HAP-1 (cell line): Measurements from ENCODE around the gene CACNA2D2.

Experiments used
- DNase-seq, 2 experiments: peaks; one replicate each; pipeline ENCODE4 v3.0.0-alpha.2; 2016 to 2020; ENCODE audit warnings: low spot score in 2 of 2
- H3K27me3 ChIP-seq: fragments of 250-450 bp; sonication (Bioruptor Pico); 2 replicates; pipeline ENCODE4 v1.5.1; 2020; ENCODE audit warnings: low read depth, mild to moderate bottlenecking, moderate library complexity
- H3K36me3 ChIP-seq: fragments of 250-450 bp; sonication (Bioruptor Pico); replicated peaks from 2 replicates; pipeline ENCODE4 v1.5.1; 2020; ENCODE audit warnings: mild to moderate bottlenecking
- H3K4me1 ChIP-seq: fragments of 250-450 bp; sonication (Bioruptor Pico); 2 replicates; pipeline ENCODE4 v1.5.1; 2020; ENCODE audit warnings: mild to moderate bottlenecking
- H3K4me3 ChIP-seq: fragments of 250-450 bp; sonication (Bioruptor Pico); 2 replicates; pipeline ENCODE4 v1.5.1; 2020; ENCODE audit warnings: mild to moderate bottlenecking, moderate library complexity
- H3K9me3 ChIP-seq: fragments of 250-450 bp; sonication (Bioruptor Pico); 2 replicates; pipeline ENCODE4 v1.5.1; 2020; ENCODE audit warnings: mild to moderate bottlenecking, moderate library complexity
- in situ Hi-C: fragments of 300-500 bp; cut with MboI; formaldehyde crosslinking; loops from 3 replicates; pipeline ENCODE4 v1.14.3; 2020; ENCODE audit warnings: low sequenced_read_pairs, inconsistent platforms, mixed read lengths

The CACNA2D2 gene

GRCh38 chr3:50450209-50450921, 53.1 kb downstream of the CACNA2D2 start:
- in situ Hi-C loops = no loop called here
- H3K36me3 ChIP-seq = no peaks in the 10 kb centered on the region
- no peaks in the 10 kb centered on the region for H3K4me1 ChIP-seq
- no peak overlapping the region for H3K4me3 ChIP-seq
- no peaks in the 10 kb centered on the region for H3K9me3 ChIP-seq
- DNase-seq = no peak
- H3K27me3 ChIP-seq = no peaks in the 10 kb centered on the region

GRCh38 chr3:50448752-50449539, 54.5 kb downstream of the CACNA2D2 start:
- H3K4me3 ChIP-seq = no peak overlapping the region
- H3K27me3 ChIP-seq = no peaks in the 10 kb centered on the region
- no peaks in the 10 kb centered on the region for H3K9me3 ChIP-seq
- in situ Hi-C loops = no loop called here
- DNase-seq = no peak
- no peaks in the 10 kb centered on the region for H3K36me3 ChIP-seq
- H3K4me1 ChIP-seq = no peaks in the 10 kb centered on the region

GRCh38 chr3:50447290-50447840, 56.1 kb downstream of the CACNA2D2 start:
- no peak overlapping the region for H3K4me3 ChIP-seq
- in situ Hi-C loops = no loop called here
- H3K36me3 ChIP-seq = no peaks in the 10 kb centered on the region
- no peaks in the 10 kb centered on the region for H3K9me3 ChIP-seq
- no peaks in the 10 kb centered on the region for H3K4me1 ChIP-seq
- no peak for DNase-seq
- no peaks in the 10 kb centered on the region for H3K27me3 ChIP-seq

DNA sequence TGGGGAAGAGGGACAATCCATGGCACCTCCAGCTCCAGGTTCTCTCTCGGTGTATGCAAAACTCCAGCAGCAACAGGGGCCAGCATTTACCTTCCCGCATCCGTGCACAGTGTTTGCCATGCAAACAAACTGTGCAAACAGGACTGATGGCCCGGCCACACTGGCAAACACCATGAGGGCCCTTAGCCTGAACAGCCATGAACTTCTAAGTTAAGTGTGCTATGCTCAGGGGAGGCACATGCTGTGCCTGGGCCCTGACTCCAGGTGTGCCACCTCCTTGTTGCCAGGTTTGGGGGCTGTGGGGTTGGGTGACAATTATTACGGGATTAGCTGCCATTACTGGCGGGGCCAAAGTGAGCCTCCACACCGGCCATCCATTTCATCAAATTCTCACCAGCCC, 57.5 kb downstream of the CACNA2D2 start:
- no peak for DNase-seq
- H3K36me3 ChIP-seq = no peaks in the 10 kb centered on the region
- H3K4me3 ChIP-seq = no peak overlapping the region
- H3K4me1 ChIP-seq = no peaks in the 10 kb centered on the region
- H3K27me3 ChIP-seq = no peaks in the 10 kb centered on the region
- in situ Hi-C loops = no loop called here
- no peaks in the 10 kb centered on the region for H3K9me3 ChIP-seq

DNA sequence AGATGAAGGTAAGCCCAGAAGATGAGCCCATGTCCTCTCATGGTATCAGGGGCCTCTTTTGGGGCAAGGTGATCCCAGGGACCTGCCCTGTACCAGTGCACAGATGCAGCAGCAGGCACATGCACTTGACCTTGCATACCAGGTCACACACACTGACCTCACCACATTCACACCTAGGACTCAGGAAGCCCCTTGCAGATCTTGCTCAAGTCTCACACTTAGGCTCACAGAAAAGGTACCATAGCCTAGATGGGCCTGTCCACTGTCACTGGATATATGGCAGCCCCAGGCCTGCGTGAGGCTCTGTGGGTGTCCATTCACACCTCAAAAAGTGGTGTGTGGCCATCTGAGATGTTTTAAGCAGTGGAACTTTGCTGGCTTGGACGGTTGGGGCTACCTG, 58.7 kb downstream of the CACNA2D2 start:
- Histone ChIP-seq H3K36me3 (no peaks in the 10 kb centered on the region), H3K4me1 (no peaks in the 10 kb centered on the region), H3K9me3 (no peaks in the 10 kb centered on the region), H3K4me3 (no peak overlapping the region), H3K27me3 (no peaks in the 10 kb centered on the region)
- in situ Hi-C loops = no loop called here
- DNase-seq = no peak

GRCh38 chr3:50444213-50444612, 59.2 kb downstream of the CACNA2D2 start:
- no peaks in the 10 kb centered on the region for H3K9me3 ChIP-seq
- no peaks in the 10 kb centered on the region for H3K36me3 ChIP-seq
- H3K27me3 ChIP-seq = no peaks in the 10 kb centered on the region
- no peaks in the 10 kb centered on the region for H3K4me1 ChIP-seq
- no peak overlapping the region for H3K4me3 ChIP-seq
- in situ Hi-C loops = no loop called here
- no peak for DNase-seq

DNA sequence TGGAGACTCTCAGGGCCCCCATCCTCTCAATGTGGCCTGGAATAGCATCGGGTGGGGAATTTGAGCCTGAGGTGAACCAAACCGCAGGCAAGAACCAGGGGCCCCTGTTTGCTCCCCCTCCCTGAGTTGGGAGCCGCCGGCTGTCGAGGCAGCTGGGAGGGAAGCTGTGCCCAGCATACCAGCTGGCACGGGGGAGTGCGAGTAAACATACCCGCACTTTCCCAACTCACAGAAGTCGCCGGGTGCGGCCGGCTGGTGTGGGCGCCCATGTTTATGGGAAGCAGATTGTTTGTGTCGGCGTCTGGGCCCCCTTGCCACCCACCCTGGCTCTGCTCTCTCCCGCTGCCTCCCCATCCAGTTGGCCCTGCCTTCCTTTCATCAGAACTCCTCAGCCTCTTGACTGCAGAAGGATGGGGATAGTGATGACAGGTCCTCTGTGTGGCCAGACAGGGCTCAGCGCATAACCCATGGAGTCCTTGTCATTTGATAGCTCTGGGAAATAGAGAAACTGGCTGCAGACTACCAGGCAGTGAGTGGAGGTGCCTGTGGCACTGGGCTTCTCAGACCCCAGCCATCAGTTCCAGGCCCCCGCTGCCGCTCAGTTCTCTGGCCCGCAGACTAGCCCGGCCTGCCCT, 60.4 kb downstream of the CACNA2D2 start:
- Histone ChIP-seq H3K4me1 (no peaks in the 10 kb centered on the region), H3K9me3 (no peaks in the 10 kb centered on the region), H3K4me3 (no peak overlapping the region), H3K27me3 (no peaks in the 10 kb centered on the region), H3K36me3 (no peaks in the 10 kb centered on the region)
- in situ Hi-C loops = no loop called here
- no peak for DNase-seq

DNA sequence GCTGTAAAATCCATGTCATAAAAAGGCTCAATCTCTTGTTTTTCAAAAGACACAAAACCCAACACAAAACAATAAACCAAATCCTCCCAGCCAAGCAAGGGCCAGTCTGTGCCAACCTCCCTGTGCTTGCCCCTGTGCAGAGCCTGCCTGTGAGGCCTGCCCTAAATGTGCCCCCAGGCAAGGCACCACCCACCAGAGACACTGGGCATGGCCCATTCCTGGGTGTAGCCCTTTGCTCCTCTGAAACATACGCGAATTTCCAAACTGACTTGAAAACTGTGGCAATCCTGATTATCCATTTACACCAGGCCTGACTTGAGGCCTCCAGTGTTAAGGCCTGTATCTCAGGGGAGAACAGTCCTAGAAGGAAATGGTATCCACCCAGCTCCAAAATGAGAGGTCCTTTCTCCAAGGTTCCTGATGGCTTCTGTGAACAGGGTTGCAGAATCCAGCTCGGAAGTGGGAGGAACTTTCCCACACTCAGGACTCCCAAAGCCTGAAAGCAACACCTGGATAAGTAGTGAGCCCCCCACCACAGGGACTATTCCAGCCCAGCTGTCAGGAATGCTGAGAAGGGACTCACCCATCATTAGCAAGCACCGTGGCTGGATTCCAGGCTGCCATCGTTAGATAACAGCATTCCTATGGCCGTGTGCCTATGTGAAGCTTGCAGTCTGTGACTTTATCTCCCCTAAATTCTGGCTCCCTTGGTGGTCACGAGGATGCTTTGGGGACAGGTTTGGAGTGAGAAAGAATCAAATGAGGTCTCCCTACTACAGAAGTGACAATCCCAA, 61.8 kb downstream of the CACNA2D2 start:
- H3K27me3 ChIP-seq = no peaks in the 10 kb centered on the region
- no peaks in the 10 kb centered on the region for H3K36me3 ChIP-seq
- DNase-seq = no peak

DNA sequence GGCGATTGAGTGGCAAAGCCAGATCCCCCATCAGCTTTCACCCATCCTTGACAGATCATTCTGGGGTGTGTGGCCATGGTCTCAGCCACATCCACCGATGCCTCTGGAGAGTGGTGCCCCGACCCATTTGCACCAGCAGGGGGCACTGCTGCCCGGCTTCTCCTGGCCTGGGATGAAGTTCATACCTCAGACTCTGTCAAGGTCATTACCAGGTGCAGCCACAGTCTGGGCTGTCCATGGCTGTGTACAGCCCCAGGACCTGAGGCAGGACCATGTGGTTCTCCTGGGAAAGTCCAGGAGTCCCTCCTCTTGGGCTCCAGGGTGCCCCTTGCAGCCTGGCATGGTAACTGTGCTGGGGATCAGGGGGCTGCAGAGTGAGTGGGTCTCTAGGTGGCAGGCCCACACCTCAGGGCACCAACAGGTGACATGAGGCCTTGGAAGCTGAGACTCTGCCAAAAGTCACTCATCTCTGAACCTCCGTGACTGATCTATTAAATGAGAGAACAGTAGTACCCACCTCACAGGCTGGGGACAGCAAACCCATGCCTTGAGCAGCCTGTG, 67.2 kb downstream of the CACNA2D2 start:
- Histone ChIP-seq H3K36me3 (no peaks in the 10 kb centered on the region), H3K9me3 (no peaks in the 10 kb centered on the region), H3K4me1 (peaks cover 1% of the 10 kb centered on the region), H3K4me3 (no peak overlapping the region), H3K27me3 (no peaks in the 10 kb centered on the region)
- in situ Hi-C loops = loop anchor here (5.0 kb wide), 1 partner anchor 111 kb away; no protein-coding TSS in a partner anchor
- DNase-seq = peak; percentile 55 to 87

More for the DNA sequence above, 61.8 kb downstream of the CACNA2D2 start:
- H3K4me3 ChIP-seq = no peak overlapping the region
- no peaks in the 10 kb centered on the region for H3K9me3 ChIP-seq
- in situ Hi-C loops = no loop called here
- H3K4me1 ChIP-seq = no peaks in the 10 kb centered on the region

DNA sequence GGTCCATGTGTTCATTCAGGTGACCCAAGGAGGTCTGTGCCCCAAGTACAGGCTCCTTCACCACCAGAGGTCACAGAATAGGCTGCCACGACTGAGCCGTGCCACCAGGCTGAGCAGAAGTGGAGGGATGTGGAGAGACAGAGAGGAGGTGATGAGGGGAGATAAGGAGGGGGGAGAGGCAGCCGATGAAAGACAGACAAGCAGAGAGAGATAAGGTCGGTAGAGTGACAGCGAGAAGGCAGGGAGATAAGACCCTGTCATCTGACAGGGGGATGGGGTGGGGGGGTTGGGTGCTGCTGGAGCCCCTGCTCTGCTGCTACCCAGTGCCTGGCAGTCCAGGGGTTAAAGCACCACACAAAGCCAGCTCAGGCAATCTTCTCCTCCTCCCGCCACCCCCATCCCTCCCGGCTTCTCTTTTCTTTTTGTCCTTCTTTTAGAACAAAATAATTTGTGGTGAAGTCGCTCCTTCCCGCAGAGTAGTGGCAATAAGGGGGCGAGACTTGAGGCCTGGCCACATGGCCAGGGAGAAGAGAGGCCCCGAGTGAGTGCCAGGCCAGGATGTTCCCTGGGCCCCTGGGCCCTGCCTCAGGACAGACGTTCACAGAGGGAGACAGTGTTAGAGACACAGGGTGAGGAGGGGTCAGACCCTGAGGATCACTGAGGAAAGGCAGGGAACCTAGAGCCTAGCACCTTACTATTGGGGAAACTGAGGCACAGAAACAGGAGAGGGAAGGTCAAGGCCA, 67.9 kb downstream of the CACNA2D2 start:
- peaks cover 7% of the 10 kb centered on the region for H3K4me1 ChIP-seq
- in situ Hi-C loops = loop anchor here (5.0 kb wide), 1 partner anchor 112 kb away; no protein-coding TSS in a partner anchor
- no peaks in the 10 kb centered on the region for H3K27me3 ChIP-seq
- H3K4me3 ChIP-seq = no peak overlapping the region
- H3K9me3 ChIP-seq = no peaks in the 10 kb centered on the region
- no peak for DNase-seq
- H3K36me3 ChIP-seq = no peaks in the 10 kb centered on the region

GRCh38 chr3:50433954-50434353, 69.5 kb downstream of the CACNA2D2 start:
- H3K36me3 ChIP-seq = no peaks in the 10 kb centered on the region
- no peaks in the 10 kb centered on the region for H3K27me3 ChIP-seq
- no peaks in the 10 kb centered on the region for H3K9me3 ChIP-seq
- no peak overlapping the region for H3K4me3 ChIP-seq
- H3K4me1 ChIP-seq = peaks cover 7% of the 10 kb centered on the region
- in situ Hi-C loops = no loop called here
- no peak for DNase-seq

- in situ Hi-C loops = no loop called here
- Histone ChIP-seq H3K4me3 (no peak overlapping the region), H3K27me3 (no peaks in the 10 kb centered on the region)
Observed at GRCh38 chr3:50430950-50431435, 72.4 kb downstream of the CACNA2D2 start.

More at GRCh38 chr3:50430950-50431435, 72.4 kb downstream of the CACNA2D2 start:
- H3K4me1 ChIP-seq = peaks cover 7% of the 10 kb centered on the region
- peak in 1 of 2 experiments; percentile 16 for DNase-seq
- H3K9me3 ChIP-seq = no peaks in the 10 kb centered on the region
- no peaks in the 10 kb centered on the region for H3K36me3 ChIP-seq
